HG03442 (cell line): ENCODE results near the gene CHST2.
A peak's percentile ranks its signal among the peaks of the same experiment; 100 is the strongest.

Source experiments
- ATAC-seq: cut with Tn5 transposase; IDR thresholded peaks from one replicate; pipeline ENCODE4 v1.9.1; 2021; ENCODE audit warnings: mild to moderate bottlenecking, moderate library complexity; ENCODE audit not compliant: unreplicated experiment

The CHST2 gene

DNA sequence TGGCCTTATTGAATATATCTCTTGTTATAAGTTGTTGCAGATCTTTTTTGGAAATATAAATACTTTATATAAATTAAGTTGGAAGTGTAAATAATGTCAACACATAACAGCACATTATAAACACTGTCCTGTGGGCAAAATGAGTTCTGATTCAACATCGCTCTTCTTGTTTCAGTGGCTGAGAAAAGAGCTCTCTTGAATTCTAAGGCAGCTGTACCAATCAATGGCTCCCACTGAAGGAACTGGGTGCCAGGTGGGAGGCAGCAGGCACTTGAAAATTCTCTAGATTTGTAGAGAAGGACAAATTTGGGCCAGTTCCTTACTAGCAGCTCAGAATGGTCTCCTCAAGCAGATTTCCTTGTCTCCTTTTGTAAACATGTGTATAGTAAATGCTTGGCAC lies 45.6 kb downstream of the CHST2 start:
- ATAC-seq: peak; percentile 33

DNA sequence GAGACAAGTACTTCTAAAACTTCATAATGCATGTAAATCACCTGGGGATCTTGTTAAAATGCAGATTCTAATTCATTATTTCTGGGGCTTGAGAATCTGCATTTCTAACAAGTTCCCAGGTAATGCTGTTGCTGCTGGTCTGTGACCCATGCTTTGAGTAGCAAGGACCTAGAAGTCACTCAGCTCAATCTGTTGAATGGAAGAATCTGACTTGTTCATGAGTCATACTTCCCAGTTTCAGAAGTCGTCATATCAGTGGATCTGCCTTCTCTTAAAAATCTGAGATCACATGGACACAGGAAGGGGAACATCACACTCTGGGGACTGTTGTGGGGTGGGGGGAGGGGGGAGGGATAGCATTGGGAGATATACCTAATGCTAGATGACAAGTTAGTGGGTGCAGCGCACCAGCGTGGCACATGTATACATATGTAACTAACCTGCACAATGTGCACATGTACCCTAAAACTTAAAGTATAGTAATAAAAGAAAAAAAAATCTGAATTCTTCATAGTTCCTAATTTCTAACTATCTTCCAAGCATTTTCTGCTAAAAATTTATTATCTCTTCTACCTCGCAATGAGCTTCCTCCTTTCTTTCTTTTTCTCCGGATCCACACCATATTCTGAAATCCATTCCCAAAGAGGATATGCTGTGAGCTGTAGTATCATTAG lies 46.2 kb downstream of the CHST2 start:
- peak; percentile 84 for ATAC-seq

DNA sequence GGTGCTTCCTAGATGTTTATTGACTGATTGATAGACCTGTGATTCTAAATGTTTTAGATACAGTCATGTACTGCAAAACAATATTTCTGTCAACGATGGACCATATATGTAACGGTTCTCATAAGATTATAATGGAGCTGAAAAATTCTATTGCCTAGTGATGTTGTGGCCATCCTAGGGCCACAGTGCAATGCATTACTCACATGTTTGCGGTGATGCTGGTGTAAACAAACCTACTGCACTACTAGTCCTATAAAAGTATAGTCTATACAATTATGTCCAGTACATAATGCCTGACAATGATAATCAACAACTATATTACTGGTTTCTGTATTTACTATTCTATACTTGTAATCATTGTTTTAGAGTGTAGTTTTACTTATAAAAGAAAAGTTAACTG lies 46.8 kb downstream of the CHST2 start:
- no peak for ATAC-seq

DNA sequence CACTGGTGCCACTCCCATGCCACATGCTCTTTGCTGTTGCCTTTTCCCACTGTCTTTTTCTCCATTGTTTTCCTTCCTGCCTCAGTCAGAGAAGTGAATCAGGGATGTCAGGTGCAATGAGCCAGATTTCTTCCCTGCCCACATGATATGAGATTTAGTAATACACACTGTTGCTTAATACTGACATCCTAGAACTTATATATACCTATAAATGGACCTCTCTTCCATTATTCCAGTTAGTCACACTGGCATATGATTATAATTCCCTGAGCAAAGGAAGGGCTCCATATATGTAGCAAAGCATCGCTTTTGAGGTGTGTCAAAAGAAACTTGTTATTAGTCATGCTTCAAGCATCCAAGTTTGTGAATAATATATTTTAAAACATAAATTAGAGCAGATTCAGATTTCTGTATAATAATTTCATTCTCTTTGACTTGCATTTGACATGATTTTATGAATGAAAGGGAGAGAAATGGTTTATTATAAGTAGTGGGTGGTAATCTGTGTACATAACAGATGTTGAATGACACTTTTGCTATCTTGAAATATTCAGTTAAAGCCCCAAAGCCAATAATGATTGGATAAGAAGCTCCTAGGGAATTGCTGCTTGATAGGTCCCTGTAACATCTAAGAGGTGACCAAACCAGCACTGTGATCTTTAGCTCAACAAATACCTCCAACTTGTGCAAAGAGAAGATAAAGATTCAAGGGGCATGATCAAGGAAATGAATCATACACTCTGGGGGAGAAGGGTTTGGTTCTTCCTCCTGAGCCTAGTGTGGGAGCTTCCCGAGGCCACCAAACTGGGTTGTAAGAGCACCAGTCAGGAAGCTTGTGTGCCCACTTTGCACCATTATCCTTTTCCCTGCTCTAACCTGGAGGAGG lies 48.6 kb downstream of the CHST2 start:
- ATAC-seq: no peak

DNA sequence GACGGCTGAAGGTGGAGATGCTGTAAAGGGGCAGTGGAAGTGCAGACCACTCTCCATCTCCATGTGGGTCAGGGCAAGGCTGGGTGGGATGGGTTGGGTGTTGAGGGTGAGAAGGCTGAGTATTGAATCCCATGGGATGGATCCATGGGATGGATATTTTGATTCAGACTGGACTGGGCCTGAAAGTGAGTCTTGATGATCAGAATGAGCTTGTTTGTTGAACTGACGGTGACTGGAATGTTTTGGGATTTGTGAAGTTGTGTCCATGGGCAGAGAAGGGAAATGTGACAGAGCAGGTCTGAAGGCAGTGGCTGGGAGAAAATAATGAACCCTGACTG lies 49.3 kb downstream of the CHST2 start:
- no peak for ATAC-seq

DNA sequence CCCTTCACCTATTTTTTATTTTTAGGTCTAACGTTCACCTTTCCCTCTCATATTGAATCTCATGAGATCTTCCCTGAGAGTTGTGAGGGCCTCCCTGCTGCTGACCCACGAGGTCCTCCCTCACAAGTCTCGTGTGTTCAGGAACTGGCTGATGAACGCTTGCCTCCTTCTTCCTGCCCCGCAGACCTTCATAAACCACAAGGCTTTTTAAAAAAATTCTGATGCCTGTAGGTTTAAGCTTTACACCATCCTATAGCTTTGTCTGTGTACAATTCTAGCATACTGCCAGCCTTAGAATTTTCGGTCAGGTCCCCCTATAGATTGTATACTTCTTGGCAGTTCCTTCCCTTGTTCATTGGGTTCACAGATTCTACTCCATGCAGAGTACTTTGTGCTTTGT lies 50.5 kb downstream of the CHST2 start:
- ATAC-seq: no peak

DNA sequence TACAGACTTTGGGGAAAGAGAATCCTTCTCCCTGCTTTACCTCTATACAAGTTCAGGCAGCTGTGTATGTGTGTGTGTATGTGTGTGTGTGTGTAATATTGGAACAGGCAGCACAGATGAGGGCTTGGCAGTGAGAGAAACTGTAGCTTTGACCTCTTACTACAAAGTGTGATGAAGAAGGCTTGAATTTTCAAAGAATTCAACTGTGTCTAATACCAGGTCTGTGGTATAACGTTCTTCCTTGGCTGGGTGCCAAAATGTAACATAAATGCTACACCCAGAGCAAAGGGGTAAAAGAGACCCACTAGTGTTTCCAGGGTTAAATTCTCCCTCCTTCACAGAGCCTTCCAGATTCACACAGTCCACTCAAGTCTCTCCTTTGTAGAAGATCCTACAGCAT lies 51.1 kb downstream of the CHST2 start:
- no peak for ATAC-seq

DNA sequence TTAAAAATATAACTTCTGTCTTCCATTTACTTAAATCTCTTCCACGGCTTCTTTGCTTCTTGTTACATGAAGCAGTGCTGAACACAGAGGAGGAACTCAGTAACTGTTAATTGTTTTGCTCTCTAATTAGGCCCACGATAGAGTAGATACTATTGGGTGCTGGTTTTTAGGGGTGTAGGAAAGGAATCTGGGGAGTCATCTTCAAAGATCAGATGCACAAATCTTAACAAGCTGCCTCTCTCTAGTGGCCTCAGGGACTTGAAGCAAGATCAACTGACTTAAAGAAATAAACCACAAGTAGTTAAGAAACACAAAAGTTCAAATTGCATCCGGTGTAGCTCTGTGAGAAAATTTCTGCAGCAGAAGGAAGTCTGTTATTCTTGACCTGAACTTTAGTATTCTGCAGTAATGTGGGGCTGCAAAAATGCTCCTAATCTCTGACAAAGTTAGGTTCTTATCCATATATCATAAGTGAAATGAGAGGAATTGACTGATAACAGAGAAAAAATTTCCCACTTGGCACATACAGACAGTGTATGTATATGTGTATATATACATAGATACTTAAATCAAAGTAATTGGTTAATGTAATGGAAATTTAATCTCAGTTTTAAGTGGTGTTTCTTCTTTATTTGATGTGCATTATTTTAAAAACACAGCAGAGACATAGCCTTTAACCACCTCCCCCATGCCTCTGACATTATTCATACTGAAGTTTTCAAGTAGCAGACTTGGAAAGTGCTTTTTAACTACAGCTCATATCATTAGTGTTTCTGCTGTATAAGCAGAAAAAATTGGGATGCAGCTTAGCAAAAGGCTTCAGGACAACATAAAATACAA lies 51.8 kb downstream of the CHST2 start:
- ATAC-seq: peak; percentile 84

DNA sequence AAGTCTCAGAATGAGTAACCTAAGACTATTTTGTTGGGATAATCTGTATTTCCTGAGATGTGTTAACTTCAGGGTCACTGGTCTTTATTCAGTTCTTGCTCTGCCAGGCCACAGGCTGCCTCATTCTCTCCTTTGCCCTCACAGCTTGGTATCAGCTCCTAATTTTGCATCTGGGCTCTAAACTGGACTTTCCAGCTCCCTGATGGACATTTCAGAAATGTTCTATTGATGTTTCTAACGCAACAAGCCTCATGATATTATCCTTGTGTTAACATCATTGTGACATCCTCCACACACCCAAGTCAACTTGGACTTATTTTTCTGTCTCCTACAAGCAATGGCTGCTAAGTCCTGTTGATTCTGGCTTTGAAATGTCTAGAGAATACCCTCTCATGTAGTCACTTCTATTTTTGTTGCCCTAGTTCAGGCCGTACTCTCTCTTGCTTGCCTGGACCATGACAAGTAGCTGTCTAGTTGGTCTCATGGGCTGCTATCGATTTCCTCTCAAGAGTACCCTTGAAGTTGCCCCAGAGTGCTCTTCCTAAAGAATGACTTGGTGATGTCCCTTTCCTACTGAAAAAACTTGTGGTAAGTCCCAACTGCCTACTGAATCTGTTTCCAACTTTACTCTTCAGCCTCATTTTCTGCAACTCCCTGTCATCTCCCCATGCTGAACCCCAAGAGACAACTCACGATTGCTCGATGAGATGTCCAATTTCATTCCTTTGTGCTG lies 52.7 kb downstream of the CHST2 start:
- no peak for ATAC-seq

DNA sequence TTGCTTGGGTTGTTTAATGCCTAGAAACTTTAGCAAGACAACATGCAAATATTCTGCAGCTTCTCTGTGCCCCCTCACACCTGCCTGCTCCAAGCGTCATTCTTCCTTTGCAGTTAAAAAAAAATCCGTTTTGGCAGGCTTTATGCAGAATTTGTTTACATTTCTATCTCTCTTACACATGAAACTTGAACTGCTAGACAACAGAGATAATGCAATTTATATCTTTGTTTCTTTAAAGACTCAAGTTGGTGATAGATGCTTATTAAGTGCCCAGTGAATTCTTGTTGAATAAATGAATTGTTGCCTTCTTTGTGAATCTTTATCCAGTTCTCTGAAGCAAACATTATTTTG lies 53.2 kb downstream of the CHST2 start:
- no peak for ATAC-seq

DNA sequence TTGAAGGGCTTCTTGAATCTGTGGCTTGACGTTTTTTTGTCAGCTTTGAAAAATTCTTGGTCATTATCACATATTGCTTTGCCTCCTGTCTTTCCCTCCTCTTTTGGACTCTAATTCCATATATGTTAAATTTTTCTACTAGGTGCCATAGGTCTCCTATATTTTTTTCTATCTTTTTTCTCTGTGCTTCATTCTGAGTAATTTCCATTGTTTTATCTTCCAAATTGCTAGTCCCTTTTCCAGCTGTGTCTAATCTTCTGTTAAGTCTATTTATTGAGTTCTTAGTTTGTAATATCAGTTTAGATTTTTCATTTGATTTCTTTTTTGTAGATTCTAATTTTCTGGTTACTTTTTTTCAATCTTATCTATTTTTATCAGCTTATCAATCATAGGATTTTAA lies 53.7 kb downstream of the CHST2 start:
- ATAC-seq: no peak
